GM10266 (cell line): ENCODE data around the gene ERBB4.

ENCODE experiments used
- DNase-seq: peaks from one replicate; pipeline ENCODE4 v3.0.0; 2012; ENCODE audit errors: extremely low spot score
- CTCF ChIP-seq: IDR thresholded peaks from 2 replicates; pipeline ENCODE4 v1.5.1; 2012; ENCODE audit warnings: mild to moderate bottlenecking, low read depth; ENCODE audit not compliant: control insufficient read depth, insufficient read depth; ENCODE audit errors: missing control alignments

ERBB4 gene

GRCh38 chr2:211423018-211423417 lies 1115.6 kb downstream of the ERBB4 start:
- TF ChIP-seq CTCF, result no peak
- DNase-seq, result no peak

- no peak for TF ChIP-seq CTCF
- no peak for DNase-seq
These were observed 1121.1 kb downstream of the ERBB4 start for GRCh38 chr2:211417544-211417943.

GRCh38 chr2:211416373-211416772 lies 1122.2 kb downstream of the ERBB4 start:
- no peak for DNase-seq
- TF ChIP-seq CTCF, result no peak

DNA sequence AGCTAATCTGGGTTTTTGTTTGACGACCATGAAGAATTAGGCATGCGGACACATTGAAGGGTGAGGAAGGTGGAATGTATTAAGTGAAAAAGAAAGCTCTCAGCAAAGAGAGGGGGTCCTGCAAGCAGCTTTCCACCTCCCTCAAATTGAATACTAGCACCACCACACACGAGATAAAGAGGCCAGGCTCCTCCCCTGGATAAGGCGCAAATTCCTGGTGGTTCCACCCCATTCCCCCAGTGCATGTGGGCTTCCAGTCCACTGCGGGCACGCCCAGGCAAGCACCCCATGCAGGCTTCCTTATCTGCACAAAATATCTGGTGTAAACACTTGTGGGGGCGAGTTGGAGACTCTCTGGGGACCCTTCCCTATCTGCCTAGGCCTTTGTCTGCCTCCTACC lies 1124.9 kb downstream of the ERBB4 start:
- TF ChIP-seq CTCF, result no peak
- DNase-seq, result no peak

DNA sequence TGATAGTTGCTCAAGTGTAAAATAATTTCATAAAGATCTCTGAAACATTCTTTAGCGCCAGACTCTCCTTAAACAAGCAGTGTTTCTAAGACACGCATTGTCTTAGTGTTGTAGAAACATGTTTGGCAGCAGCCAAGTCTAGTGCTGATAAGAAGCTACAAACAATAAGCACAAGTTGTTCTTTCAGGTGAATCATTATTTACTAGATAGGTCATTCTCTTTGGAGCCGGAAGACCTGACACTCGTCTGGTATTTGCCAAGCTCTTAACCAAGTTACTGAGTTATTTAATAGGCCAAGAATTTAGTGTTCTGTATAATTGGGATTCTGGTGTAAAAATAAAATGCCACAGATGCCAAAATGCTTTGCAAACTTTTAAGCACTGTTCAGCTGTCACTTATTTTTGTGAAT lies 1130.1 kb downstream of the ERBB4 start:
- DNase-seq, result no peak
- no peak for TF ChIP-seq CTCF

GRCh38 chr2:211407076-211407475 lies 1131.5 kb downstream of the ERBB4 start:
- no peak for DNase-seq
- TF ChIP-seq CTCF, result no peak

- no peak for DNase-seq
- TF ChIP-seq CTCF, result no peak
These were observed 1133.6 kb downstream of the ERBB4 start for GRCh38 chr2:211405036-211405435.
